BE2C (cell line): ENCODE data around the gene TRIM37. TPM values are rescaled to one million over a fixed set of nuclear protein-coding genes. Genes with fewer than 3 reads are reported as not detected.

Experiments
- DNase-seq: peaks from one replicate; pipeline ENCODE4 v3.0.0-alpha.2; 2020
- H3K27me3 ChIP-seq: fragments of 250-450 bp; sonication (Bioruptor Pico); 2 replicates; pipeline ENCODE4 v1.5.1; 2020; ENCODE audit warnings: mild to moderate bottlenecking
- H3K36me3 ChIP-seq: fragments of 250-450 bp; sonication (Bioruptor Pico); 2 replicates; pipeline ENCODE4 v1.5.1; 2020; ENCODE audit warnings: mild to moderate bottlenecking
- H3K4me1 ChIP-seq: fragments of 250-450 bp; sonication (Bioruptor Pico); 2 replicates; pipeline ENCODE4 v1.5.1; 2020
- H3K4me3 ChIP-seq: 2 replicates; pipeline ENCODE4 v1.5.1; 2011; ENCODE audit warnings: low read depth, low read length
- H3K9me3 ChIP-seq: fragments of 250-450 bp; sonication (Bioruptor Pico); 2 replicates; pipeline ENCODE4 v1.5.1; 2020
- CTCF ChIP-seq: IDR thresholded peaks from 2 replicates; pipeline ENCODE4 v1.5.1; 2012; ENCODE audit warnings: mild to moderate bottlenecking, low read depth, low read length
- polyA plus RNA-seq: library from polyadenylated mRNA; unstranded; fragments of >200 nt; gene quantifications from one replicate; pipeline ENCODE4 v1.2.1, GENCODE V29; 2012; ENCODE audit warnings: low read depth, missing spikeins; ENCODE audit not compliant: insufficient read length, insufficient read depth

TRIM37 gene
- 14.4 TPM for polyA plus RNA-seq

- H3K9me3 ChIP-seq: no peaks in the 10 kb centered on the region
- no peak for TF ChIP-seq CTCF
- H3K27me3 ChIP-seq: no peaks in the 10 kb centered on the region
- DNase-seq: peak; percentile 98
- peaks cover 8% of the 10 kb centered on the region for H3K36me3 ChIP-seq
- peak within 1 kb of the TSS; percentile 81 for H3K4me3 ChIP-seq
- no peaks in the 10 kb centered on the region for H3K4me1 ChIP-seq
Measured at GRCh38 chr17:59106463-59107305, at the start of gene TRIM37. Gene TRIM37 (minus strand): TSS chr17:59106880. CDS start chr17:59106461, 419 bp downstream.

GRCh38 chr17:59155439-59156177, 48.9 kb upstream of the TRIM37 start, which contains the start of gene PRR11:
Gene PRR11 (plus strand): TSS chr17:59155746. CDS start chr17:59169753, 14,007 bp downstream.
- no peaks in the 10 kb centered on the region for H3K27me3 ChIP-seq
- no peaks in the 10 kb centered on the region for H3K9me3 ChIP-seq
- TF ChIP-seq CTCF: no peak
- H3K4me1 ChIP-seq: no peaks in the 10 kb centered on the region; the same call in 1 of the 2 replicates
- peak; percentile 97 for DNase-seq
- no peaks in the 10 kb centered on the region; the same call in none of the 2 replicates for H3K36me3 ChIP-seq
- peak within 1 kb of the TSS; percentile 90 for H3K4me3 ChIP-seq

GRCh38 chr17:59154721-59155438, 48.2 kb upstream of the TRIM37 start, which contains the start of gene SKA2:
Gene SKA2 (minus strand): TSS chr17:59155186. CDS start chr17:59155163, 23 bp downstream.
- TF ChIP-seq CTCF: no peak
- peak; percentile 98 for DNase-seq
- no peaks in the 10 kb centered on the region for H3K27me3 ChIP-seq
- H3K4me3 ChIP-seq: peak within 1 kb of the TSS; percentile 90
- H3K4me1 ChIP-seq: no peaks in the 10 kb centered on the region; the same call in 1 of the 2 replicates
- peaks cover 2% of the 10 kb centered on the region; the same call in 1 of the 2 replicates for H3K36me3 ChIP-seq
- no peaks in the 10 kb centered on the region for H3K9me3 ChIP-seq

- no peaks in the 10 kb centered on the region; the same call in 1 of the 2 replicates for H3K4me1 ChIP-seq
- H3K27me3 ChIP-seq: no peaks in the 10 kb centered on the region
- H3K4me3 ChIP-seq: peak overlapping the region; percentile 90
- H3K9me3 ChIP-seq: no peaks in the 10 kb centered on the region
- H3K36me3 ChIP-seq: peaks cover 6% of the 10 kb centered on the region; the same call in 1 of the 2 replicates
- TF ChIP-seq CTCF: no peak
- DNase-seq: peak; percentile 62
Measured at GRCh38 chr17:59154292-59154720, 47.6 kb upstream of the TRIM37 start.

- Histone ChIP-seq H3K27me3 (no peaks in the 10 kb centered on the region), H3K4me1 (no peaks in the 10 kb centered on the region; the same call in 1 of the 2 replicates), H3K4me3 (peak overlapping the region; percentile 90), H3K36me3 (peaks cover 9% of the 10 kb centered on the region), H3K9me3 (no peaks in the 10 kb centered on the region)
- DNase-seq: no peak
- no peak for TF ChIP-seq CTCF
Measured at GRCh38 chr17:59152925-59153324, 46.2 kb upstream of the TRIM37 start.
